GM18873 (cell line): ENCODE measurements around the gene C1orf50.

Experiments
- ATAC-seq: cut with Tn5 transposase; IDR thresholded peaks from one replicate; pipeline ENCODE4 v1.9.1; 2021; ENCODE audit warnings: mild to moderate bottlenecking, moderate library complexity, moderate number of reproducible peaks; ENCODE audit not compliant: unreplicated experiment, low FRiP score

The C1orf50 gene

GRCh38 chr1:42757892-42758275 is 9.2 kb upstream of the C1orf50 start:
- ATAC-seq, result no peak

GRCh38 chr1:42758641-42759040 is 8.4 kb upstream of the C1orf50 start:
- no peak for ATAC-seq

GRCh38 chr1:42759114-42759513 is 7.9 kb upstream of the C1orf50 start:
- ATAC-seq, result no peak

GRCh38 chr1:42761567-42761966 is 5.5 kb upstream of the C1orf50 start:
- ATAC-seq, result no peak

GRCh38 chr1:42762269-42762668 is 4.8 kb upstream of the C1orf50 start:
- ATAC-seq, result no peak

- ATAC-seq, result no peak
Measured at GRCh38 chr1:42765269-42765668, 1.8 kb upstream of the C1orf50 start.

GRCh38 chr1:42765832-42766740 is 963 bp upstream of the C1orf50 start:
- peak; percentile 5 for ATAC-seq

- no peak for ATAC-seq
Measured at GRCh38 chr1:42767510-42768000, 506 bp downstream of the C1orf50 start.

- no peak for ATAC-seq
Measured at GRCh38 chr1:42768172-42768571, 1.1 kb downstream of the C1orf50 start.

GRCh38 chr1:42769811-42770210 is 2.8 kb downstream of the C1orf50 start:
- ATAC-seq, result no peak

GRCh38 chr1:42773420-42773819 is 6.4 kb downstream of the C1orf50 start:
- ATAC-seq, result no peak

- ATAC-seq, result no peak
Measured at GRCh38 chr1:42774928-42775526, 8.0 kb downstream of the C1orf50 start.

- ATAC-seq, result no peak
Measured at GRCh38 chr1:42776502-42776901, 9.5 kb downstream of the C1orf50 start.

GRCh38 chr1:42777852-42778251 is 10.8 kb downstream of the C1orf50 start:
- ATAC-seq, result no peak

GRCh38 chr1:42779725-42780124 is 12.7 kb downstream of the C1orf50 start:
- no peak for ATAC-seq

GRCh38 chr1:42780176-42780575 is 13.1 kb downstream of the C1orf50 start:
- ATAC-seq, result no peak

GRCh38 chr1:42783092-42783491 is 16.0 kb downstream of the C1orf50 start:
- no peak for ATAC-seq

- ATAC-seq, result no peak
Measured at GRCh38 chr1:42784547-42784945, 17.5 kb downstream of the C1orf50 start.

- ATAC-seq, result no peak
Measured at GRCh38 chr1:42784946-42785693, 18.1 kb downstream of the C1orf50 start, which contains the start of gene TMEM269. Gene TMEM269 (plus strand): TSS chr1:42784991. CDS start chr1:42789894, 4,903 bp downstream.

GRCh38 chr1:42786097-42786496 is 19.0 kb downstream of the C1orf50 start:
- ATAC-seq, result no peak

- no peak for ATAC-seq
Measured at GRCh38 chr1:42788021-42788420, 21.0 kb downstream of the C1orf50 start.
